GM12875 (cell line): Measurements from ENCODE around the gene SAMD8.
"Not testable (repeated sequence)": the region's sequence is repeated elsewhere in the genome, so short reads cannot be mapped to it uniquely, and the experiment has no call there.

Source experiments
- H3K4me3 ChIP-seq: one replicate; pipeline ENCODE4 v1.5.1; 2011; ENCODE audit warnings: low read depth, low read length, control low read depth
- TF ChIP-seq, protein P1 (sequence below): IDR thresholded peaks from 2 replicates; pipeline ENCODE4 v1.5.1; 2011; ENCODE audit warnings: low read depth, mild to moderate bottlenecking, control low read depth, inconsistent platforms, low read length, moderate library complexity, borderline replicate concordance; ENCODE audit not compliant: insufficient read depth

SAMD8 gene

DNA sequence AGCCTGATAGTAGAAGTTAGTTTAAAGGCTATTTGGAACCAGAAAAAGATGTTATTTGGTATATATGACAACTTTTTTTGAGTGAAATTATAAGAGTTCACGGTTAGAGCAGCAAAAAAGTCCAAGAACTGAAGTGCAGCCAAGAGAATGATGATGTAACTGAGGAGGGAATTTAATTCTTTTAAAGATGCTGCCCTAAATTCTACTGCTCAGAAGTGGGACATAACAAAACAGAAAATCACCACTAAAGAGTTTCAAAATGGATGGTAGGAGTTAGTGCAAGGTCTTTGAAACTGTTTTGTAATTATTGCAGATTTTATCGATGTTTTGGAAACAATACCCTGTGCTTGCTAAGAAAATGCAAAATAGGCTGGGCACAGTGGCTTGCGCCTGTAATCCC is 6.5 kb downstream of the SAMD8 start:
- H3K4me3 ChIP-seq, result no peak overlapping the region
- TF ChIP-seq, protein P1, sequence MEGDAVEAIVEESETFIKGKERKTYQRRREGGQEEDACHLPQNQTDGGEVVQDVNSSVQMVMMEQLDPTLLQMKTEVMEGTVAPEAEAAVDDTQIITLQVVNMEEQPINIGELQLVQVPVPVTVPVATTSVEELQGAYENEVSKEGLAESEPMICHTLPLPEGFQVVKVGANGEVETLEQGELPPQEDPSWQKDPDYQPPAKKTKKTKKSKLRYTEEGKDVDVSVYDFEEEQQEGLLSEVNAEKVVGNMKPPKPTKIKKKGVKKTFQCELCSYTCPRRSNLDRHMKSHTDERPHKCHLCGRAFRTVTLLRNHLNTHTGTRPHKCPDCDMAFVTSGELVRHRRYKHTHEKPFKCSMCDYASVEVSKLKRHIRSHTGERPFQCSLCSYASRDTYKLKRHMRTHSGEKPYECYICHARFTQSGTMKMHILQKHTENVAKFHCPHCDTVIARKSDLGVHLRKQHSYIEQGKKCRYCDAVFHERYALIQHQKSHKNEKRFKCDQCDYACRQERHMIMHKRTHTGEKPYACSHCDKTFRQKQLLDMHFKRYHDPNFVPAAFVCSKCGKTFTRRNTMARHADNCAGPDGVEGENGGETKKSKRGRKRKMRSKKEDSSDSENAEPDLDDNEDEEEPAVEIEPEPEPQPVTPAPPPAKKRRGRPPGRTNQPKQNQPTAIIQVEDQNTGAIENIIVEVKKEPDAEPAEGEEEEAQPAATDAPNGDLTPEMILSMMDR, result no peak

DNA sequence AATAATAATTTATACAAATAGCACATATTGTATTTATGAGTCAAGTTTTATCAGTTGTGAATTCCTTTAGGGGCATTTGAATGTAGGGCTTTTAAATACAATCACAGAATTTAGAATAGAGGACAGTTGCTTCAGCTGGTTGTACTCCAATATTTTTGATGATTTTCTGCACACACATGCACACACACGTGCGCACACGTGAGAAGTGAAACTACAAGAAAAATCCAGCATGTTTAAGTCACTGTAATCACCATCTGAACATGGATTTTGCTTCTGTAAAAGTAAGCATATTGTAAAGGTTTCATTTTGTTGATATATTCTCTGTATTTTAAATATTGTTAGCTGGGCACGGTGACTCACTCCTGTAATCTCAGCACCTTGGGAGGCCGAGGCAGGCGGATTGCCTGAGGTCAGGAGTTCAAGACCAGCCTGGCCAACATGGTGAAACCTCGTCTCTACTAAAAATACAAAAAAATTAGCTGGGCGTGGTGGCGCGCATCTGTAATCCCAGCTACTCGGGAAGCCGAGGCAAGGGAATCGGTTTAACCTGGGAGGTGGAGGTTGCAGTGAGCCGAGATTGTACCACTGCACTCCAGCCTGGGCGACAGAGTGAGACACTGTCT is 8.1 kb downstream of the SAMD8 start:
- not testable (repeated sequence) for H3K4me3 ChIP-seq

DNA sequence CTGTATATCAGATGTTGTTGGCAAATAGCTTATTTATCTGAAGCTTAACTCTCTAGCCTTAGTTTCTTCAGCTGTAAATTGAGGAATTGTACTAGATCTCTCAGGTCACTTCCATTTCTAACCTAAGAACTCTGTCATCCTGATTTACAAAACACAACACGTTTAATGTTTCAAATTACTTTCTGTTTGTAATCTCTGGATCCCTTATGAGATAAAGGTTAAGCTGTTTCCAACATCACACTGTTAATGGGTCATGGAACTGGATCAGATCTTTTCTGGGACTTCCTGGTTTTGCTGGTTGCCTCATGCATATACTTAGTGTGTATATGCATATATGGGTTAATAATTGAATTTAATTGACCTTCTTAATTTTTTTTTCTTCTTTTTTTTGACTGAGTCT is 9.9 kb downstream of the SAMD8 start:
- TF ChIP-seq, protein P1, result no peak
- no peak overlapping the region for H3K4me3 ChIP-seq

DNA sequence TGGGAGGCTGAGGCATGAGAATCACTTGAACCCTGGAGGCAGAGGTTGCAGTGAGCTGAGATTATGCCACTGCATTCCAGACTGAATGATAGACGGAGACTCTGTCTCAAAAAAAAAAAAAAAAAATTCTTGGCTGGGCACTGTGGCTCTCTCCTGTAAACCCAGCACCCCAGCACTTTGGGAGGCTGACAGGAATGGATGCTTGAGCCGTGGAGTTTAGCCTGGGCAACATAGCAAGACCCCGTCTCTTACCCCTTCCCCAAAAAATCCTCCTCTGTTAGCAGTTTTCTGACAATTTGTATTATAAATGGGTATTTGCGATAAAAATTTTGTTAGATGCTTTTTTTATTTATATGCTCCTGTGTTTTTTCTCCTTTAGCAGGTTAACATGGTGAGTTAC is 11.0 kb downstream of the SAMD8 start:
- TF ChIP-seq, protein P1, result no peak
- no peak overlapping the region for H3K4me3 ChIP-seq

DNA sequence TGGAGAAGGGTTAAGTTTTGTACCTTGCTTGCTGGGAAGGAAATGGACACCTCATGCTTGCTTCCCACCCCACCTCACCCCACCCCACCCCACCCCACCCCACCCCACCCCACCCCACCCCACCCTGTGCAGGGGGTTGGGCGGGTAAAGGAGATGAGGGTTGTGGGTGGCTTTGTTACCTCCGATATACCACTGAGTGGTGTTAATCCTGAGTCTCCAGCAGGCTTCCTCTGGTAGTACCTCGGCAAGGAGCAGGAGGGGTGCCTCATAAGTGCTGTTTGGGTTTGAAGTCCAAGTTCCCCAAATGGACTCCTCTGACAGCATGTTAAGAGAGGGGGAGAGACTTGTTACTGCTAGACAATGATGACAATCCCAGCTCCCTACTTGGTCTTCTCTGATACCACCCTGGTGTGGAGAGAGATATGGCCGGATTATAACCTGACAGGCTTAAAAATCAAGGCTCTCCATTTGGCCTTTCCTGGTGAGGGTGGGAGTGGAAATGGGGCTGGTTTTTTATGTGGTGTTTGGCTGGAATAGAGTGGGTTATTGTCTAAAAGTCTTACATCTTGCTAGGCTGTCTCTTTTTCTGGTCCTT is 11.7 kb downstream of the SAMD8 start:
- no peak overlapping the region for H3K4me3 ChIP-seq
- TF ChIP-seq, protein P1, result no peak

DNA sequence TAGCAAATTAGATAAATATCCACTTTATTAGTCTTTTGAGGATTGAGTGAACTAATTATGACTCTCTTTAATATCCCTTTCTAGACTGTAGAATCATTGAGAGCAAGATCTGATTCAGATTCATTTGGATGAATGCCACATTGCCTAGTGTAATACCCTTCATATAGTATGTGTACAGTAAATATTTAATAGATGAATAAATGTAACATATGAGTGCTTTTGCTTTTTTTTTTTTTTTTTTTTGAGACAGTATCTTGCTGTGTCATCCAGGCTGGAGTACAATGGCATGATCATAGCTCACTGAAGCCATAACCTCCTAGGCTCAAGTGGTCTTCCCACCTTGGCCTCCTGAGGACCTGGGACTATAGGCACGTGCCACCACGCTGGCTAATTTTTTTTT is 14.8 kb downstream of the SAMD8 start:
- no peak overlapping the region for H3K4me3 ChIP-seq
- TF ChIP-seq, protein P1, result no peak

DNA sequence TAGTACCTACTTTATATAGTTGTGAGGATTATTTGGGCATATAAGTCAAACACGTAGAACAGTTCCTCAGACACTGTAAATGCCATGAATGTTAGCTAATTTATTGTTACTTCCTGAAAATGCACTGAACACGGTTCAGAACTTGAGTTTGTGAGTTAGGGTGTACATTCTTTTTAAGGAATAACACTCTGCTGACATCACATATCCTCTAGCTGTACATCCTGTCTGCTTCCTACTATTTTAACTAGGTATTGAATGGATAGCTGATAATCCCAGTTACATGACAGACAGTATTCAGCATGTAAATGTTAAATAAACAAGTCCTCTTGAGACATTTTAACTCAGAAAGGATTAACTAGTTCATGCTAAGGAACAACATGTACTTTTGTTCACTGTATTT is 16.0 kb downstream of the SAMD8 start:
- TF ChIP-seq, protein P1, result no peak
- H3K4me3 ChIP-seq, result no peak overlapping the region

DNA sequence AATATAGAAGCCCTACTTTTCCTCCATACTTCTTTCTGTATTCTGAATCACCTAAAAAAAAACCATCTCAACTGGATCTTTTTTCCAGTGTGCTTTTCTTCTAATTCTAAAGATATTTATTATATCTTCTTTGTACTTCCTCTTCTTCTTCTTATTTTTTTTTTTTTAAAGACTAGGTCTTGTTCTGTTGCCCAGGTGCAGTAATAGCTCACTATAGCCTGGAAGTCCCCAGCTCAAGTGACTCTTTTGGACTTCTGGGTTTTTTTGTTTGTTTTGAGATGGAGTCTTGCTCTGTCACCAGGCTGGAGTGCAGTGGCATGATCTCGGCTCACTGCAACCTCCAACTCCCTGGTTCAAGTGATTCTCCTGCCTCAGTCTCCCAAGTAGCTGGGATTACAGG is 17.5 kb downstream of the SAMD8 start:
- H3K4me3 ChIP-seq, result not testable (repeated sequence)
